Activated naive CD4-positive, alpha-beta T cell treated with anti-CD3 and anti-CD28 coated beads for 36 hours (primary cell): Measurements from ENCODE around the gene NUDT3. TPM values are rescaled to one million over a fixed set of nuclear protein-coding genes. Genes with fewer than 3 reads are reported as not detected.
"Not testable (repeated sequence)": the region's sequence is repeated elsewhere in the genome, so short reads cannot be mapped to it uniquely, and the experiment has no call there.

Source experiments
- CTCF ChIA-PET: fragments of 350-600 bp; sonication (Branson Sonifier 250); formaldehyde crosslinking; loops from one replicate; lab custom pipeline; 2021; ENCODE audit warnings: antibody characterized with exemption; lab: Charles Lee
- DNase-seq: peaks from one replicate; pipeline ENCODE4 v3.0.0-alpha.2; 2020
- H3K27ac Mint-ChIP-seq: one replicate; pipeline ENCODE4 v1.8.0; 2021; ENCODE audit warnings: mild to moderate bottlenecking, mixed read lengths
- H3K27me3 Mint-ChIP-seq: one replicate; pipeline ENCODE4 v1.8.0; 2021; ENCODE audit warnings: low read depth, mixed read lengths
- H3K36me3 Mint-ChIP-seq: one replicate; pipeline ENCODE4 v1.8.0; 2021; ENCODE audit warnings: low read depth, mixed read lengths
- H3K4me1 Mint-ChIP-seq: one replicate; pipeline ENCODE4 v1.8.0; 2021; ENCODE audit warnings: low read depth, mixed read lengths
- H3K4me3 Mint-ChIP-seq: one replicate; pipeline ENCODE4 v1.8.0; 2021; ENCODE audit warnings: mild to moderate bottlenecking, moderate library complexity, mixed read lengths
- H3K9me3 Mint-ChIP-seq: one replicate; pipeline ENCODE4 v1.8.0; 2021; ENCODE audit warnings: mixed read lengths
- intact Hi-C: fragments of 100-400 bp; cut with micrococcal nuclease; formaldehyde crosslinking; loops from one replicate; pipeline ENCODE4 v1.15.1; 2023
- total RNA-seq, 2 experiments: library from RNA; stranded (reverse); gene quantifications; one replicate each; pipeline ENCODE4 v1.2.3, GENCODE V29; 2021

The NUDT3 gene
- total RNA-seq, 2 experiments from 2014 or later: 14.0 to 14.3 TPM

DNA sequence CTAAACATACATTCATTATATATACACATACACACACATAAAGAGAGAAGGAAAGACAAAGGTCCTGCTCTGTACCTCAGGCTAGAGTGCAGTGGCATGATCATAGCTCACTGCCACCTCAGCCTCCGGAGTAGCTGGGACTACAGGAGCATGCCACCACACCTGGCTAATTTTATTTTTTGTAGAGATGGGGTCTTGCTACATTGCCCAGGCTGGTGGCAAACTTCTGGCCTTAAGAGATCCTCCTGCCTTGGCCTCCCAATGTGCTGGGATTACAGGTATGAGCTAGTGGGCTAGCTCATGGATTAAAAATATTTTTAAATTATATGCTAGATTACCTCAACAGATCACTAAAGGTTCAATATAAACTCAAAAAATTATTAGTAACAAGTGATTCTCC, 30.3 kb downstream of the NUDT3 start:
- intact Hi-C loops: no loop called here
- Mint-ChIP-seq H3K36me3 (no peaks in the 10 kb centered on the region), H3K4me1 (peaks cover 42% of the 10 kb centered on the region), H3K9me3 (no peaks in the 10 kb centered on the region), H3K27ac (no peak overlapping the region), H3K27me3 (no peaks in the 10 kb centered on the region), H3K4me3 (no peak overlapping the region)
- DNase-seq: no peak
- CTCF ChIA-PET: interaction anchor here (1.5 kb wide), 1 partner anchor 113 kb away, joined by 4 read pairs; no protein-coding TSS in a partner anchor

DNA sequence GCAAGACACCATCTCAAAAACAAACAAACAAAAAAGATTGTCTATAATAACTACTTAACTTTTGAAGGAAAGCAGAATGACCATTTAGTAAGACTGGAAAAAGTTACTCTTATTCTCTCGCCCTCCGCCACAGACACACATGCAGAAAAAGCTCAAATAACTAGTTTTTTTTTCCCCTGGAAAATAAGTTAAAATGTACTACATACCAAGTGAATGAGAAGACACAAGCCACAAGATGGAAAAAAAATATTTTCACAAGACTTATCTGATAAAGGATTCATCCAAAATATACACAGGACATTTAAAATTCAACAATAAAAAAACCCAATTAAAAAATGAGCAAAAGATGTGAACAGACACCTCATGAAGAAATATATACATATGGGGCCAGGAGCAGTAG, 31.9 kb downstream of the NUDT3 start:
- CTCF ChIA-PET: interaction anchor here (0.6 kb wide), 1 partner anchor 196 kb away, joined by 4 read pairs; no protein-coding TSS in a partner anchor
- no peak for DNase-seq
- Mint-ChIP-seq H3K4me3 (no peak overlapping the region), H3K9me3 (no peaks in the 10 kb centered on the region), H3K4me1 (peaks cover 39% of the 10 kb centered on the region), H3K36me3 (no peaks in the 10 kb centered on the region), H3K27me3 (no peaks in the 10 kb centered on the region), H3K27ac (no peak overlapping the region)
- intact Hi-C loops: no loop called here

DNA sequence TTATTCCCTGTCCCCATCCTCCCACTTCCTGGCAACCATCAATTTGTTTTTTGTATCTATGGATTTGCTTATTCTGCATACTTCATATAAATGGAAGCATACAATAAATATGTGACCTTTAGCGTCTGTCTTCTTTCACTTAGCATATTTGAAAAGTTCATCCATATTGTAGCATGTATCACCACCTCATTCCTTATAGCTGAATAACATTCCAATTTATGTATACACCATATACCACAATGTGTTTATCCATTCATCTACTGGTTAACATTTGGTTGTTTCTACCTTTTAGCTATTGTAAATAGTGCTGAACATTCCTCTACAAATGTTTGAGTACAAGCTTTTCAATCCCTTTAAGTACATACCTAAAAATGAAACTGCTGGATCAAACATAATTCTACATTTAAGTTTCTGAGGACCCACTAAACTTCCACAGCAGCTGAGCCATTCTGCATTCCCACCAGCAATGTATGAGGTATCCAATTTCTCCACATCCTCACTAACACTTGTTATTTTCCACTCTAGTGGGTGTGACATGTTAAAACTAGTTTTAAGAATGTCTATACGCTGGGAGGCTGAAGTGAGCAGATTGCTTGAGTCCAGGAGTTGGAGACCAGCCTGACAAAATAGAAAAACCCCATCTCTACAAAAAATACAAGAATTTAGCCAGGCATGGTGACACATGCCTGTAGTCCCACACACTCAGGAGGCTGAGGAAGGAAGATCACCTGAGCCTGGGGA, 32.9 kb downstream of the NUDT3 start:
- CTCF ChIA-PET: no interaction called here
- Mint-ChIP-seq H3K4me1 (peaks cover 36% of the 10 kb centered on the region), H3K4me3 (no peak overlapping the region), H3K9me3 (no peaks in the 10 kb centered on the region), H3K36me3 (no peaks in the 10 kb centered on the region), H3K27ac (no peak overlapping the region), H3K27me3 (no peaks in the 10 kb centered on the region)
- DNase-seq: no peak
- intact Hi-C loops: no loop called here

DNA sequence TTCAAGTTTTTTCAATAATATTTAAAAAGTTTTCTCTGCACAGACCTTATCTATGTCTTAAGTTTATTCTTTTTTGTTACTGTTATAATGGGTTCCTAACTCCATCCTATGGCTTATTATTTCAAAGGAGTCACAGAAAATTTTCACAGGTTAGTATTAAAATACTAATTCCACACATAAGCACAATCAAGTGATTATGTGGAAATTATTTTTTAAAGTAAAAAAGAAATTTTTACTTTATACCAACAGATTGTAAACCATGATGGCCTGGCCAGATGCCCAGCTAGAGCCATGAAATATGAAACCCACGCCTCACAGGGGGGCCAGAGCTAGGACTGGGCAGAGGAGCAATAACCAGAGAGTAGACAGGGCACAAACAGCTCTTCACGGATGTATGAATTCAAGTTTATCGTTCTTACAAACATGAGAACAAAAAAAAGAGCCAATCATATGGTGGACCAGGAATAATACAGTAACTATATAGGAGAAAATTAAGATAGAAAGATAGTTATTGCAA, 34.0 kb downstream of the NUDT3 start:
- peaks cover 28% of the 10 kb centered on the region for H3K4me1 Mint-ChIP-seq
- H3K27me3 Mint-ChIP-seq: no peaks in the 10 kb centered on the region
- H3K27ac Mint-ChIP-seq: no peak overlapping the region
- CTCF ChIA-PET: no interaction called here
- no peaks in the 10 kb centered on the region for H3K36me3 Mint-ChIP-seq
- H3K4me3 Mint-ChIP-seq: no peak overlapping the region
- intact Hi-C loops: no loop called here
- DNase-seq: no peak
- no peaks in the 10 kb centered on the region for H3K9me3 Mint-ChIP-seq

DNA sequence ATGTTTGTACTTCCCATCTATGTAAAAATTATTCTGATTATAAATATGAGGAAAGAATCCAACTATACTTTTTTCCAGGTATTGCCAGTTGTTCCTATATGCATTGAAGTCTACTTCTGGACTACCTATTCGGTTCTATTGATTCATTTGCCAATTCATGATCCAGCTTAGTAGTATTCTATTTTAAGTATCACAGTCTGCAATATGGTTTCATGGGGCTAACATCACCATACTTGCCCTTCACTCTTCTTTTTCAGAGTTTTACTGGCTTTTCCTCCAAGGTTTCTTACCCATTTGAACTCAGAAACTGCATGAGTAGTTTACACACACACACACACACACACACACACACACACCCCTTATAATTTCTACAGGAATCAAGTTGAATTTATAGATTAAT, 34.5 kb downstream of the NUDT3 start:
- no peak for DNase-seq
- intact Hi-C loops: no loop called here
- Mint-ChIP-seq H3K36me3 (no peaks in the 10 kb centered on the region), H3K4me3 (no peak overlapping the region), H3K27ac (no peak overlapping the region), H3K4me1 (peaks cover 23% of the 10 kb centered on the region), H3K27me3 (no peaks in the 10 kb centered on the region), H3K9me3 (no peaks in the 10 kb centered on the region)
- CTCF ChIA-PET: no interaction called here

DNA sequence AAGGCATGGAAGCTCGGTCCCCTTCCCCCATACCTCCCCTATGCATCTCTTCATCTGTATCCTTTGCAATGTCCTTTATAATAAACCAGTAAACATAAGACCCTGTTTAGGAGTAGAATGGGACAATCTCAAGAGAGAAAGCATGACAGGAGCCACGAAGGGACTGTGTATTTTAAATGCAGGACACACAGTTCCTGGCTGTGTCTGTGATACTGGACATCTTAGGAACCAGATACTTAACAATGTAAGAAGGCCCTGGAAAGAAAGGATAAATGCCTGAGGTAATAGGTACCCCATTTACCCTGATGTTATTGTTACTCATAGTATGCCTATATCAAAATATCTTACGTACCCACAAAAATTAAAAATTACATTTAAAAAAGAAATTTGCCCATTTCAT, 36.6 kb downstream of the NUDT3 start:
- no peak overlapping the region for H3K27ac Mint-ChIP-seq
- CTCF ChIA-PET: no interaction called here
- no peaks in the 10 kb centered on the region for H3K27me3 Mint-ChIP-seq
- no peak overlapping the region for H3K4me3 Mint-ChIP-seq
- H3K36me3 Mint-ChIP-seq: no peaks in the 10 kb centered on the region
- intact Hi-C loops: no loop called here
- DNase-seq: no peak
- peaks cover 13% of the 10 kb centered on the region for H3K4me1 Mint-ChIP-seq
- no peaks in the 10 kb centered on the region for H3K9me3 Mint-ChIP-seq

DNA sequence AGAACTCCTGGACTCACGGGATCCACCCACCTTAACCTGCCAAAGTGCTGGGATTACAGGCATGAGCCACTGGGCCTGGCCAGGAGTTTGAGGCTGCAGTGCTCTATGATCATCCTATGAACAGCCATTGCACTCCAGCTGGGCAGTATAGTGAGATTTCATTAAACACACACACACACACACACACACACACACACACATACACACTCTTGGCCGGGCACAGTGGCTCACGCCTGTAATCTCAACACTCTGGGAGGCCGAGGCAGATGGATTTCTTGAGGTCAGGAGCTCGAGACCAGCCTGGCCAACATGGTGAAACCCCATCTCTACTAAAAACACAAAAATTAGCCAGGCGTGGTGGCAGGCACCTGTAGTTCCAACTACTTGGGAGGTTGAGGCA, 38.2 kb downstream of the NUDT3 start:
- H3K27me3 Mint-ChIP-seq, intact Hi-C loops, H3K4me3 Mint-ChIP-seq, CTCF ChIA-PET, DNase-seq, H3K4me1 Mint-ChIP-seq, H3K9me3 Mint-ChIP-seq, H3K27ac Mint-ChIP-seq, H3K36me3 Mint-ChIP-seq: not testable (repeated sequence)

DNA sequence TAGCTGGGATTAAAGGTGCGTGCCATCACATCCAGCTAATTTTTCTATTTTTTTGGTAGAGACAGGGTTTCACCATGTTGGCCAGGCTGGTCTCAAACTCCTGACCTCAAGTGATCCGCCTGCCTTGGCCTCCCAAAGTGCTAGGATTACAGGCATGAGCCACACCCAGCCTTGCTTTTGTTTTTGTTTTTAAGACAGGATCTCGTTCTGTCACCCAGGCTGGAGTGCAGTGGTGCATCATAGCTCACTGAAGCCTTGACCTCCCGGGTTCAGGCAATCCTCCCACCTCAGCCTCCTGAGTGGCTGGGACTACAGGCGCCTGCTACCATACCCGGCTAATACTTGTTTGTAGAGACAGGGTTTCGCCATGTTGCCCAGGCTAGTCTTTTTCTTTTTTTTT, 38.9 kb downstream of the NUDT3 start:
- H3K27ac Mint-ChIP-seq, intact Hi-C loops, H3K27me3 Mint-ChIP-seq, H3K9me3 Mint-ChIP-seq, H3K4me1 Mint-ChIP-seq, H3K4me3 Mint-ChIP-seq, H3K36me3 Mint-ChIP-seq, DNase-seq: not testable (repeated sequence)
- CTCF ChIA-PET: interaction anchor here (0.6 kb wide), 1 partner anchor 350 kb away, joined by 5 read pairs; no protein-coding TSS in a partner anchor

DNA sequence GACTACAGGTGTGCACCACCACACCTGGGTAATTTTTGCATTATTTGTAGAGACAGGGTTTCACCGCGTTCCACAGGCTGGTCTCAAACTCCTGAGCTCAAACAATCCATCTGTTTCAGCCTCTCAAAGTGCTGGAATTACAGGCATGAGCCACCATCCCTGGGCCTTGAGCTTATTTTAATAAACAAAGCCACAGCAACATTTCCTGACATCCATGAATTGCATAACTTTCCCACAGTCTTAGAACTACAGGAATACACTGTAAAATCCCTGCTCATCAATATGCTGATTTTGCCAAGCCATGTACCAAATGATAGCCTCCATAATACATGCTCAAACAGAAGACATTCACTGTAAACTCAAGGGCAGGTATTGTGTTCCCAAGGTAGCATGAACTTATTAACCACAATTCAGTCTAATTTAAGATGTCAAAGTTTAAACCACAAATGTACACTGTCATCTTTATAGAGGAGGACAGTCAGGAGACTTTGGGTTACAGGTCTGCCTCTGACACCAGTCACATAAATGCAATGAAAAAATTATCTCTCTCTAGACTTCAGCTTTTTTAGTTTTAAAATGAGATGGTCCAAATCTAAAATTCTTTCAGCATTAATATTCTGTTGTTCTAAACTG, 40.0 kb downstream of the NUDT3 start:
- intact Hi-C loops: no loop called here
- H3K27ac Mint-ChIP-seq: no peak overlapping the region
- H3K4me3 Mint-ChIP-seq: no peak overlapping the region
- peaks cover 2% of the 10 kb centered on the region for H3K4me1 Mint-ChIP-seq
- H3K36me3 Mint-ChIP-seq: peaks cover 2% of the 10 kb centered on the region
- H3K27me3 Mint-ChIP-seq: no peaks in the 10 kb centered on the region
- no peaks in the 10 kb centered on the region for H3K9me3 Mint-ChIP-seq
- CTCF ChIA-PET: no interaction called here
- no peak for DNase-seq

DNA sequence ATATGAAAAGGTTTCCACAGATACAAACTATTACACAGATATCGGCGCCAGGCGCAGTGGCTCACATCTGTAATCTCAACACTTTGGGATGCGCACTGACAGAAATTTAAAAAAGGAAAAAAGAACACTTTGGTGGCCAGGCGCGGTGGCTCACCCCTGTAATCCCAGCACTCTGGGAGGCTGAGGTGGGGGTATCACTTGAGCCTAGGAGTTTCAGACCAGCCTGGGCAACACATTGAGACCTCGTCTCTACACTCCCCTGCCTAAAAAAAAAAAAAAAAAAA, 41.6 kb downstream of the NUDT3 start:
- H3K27ac Mint-ChIP-seq: no peak overlapping the region
- H3K9me3 Mint-ChIP-seq: no peaks in the 10 kb centered on the region
- no peaks in the 10 kb centered on the region for H3K27me3 Mint-ChIP-seq
- no peak for DNase-seq
- peaks cover 2% of the 10 kb centered on the region for H3K4me1 Mint-ChIP-seq
- peaks cover 2% of the 10 kb centered on the region for H3K36me3 Mint-ChIP-seq
- intact Hi-C loops: no loop called here
- CTCF ChIA-PET: no interaction called here
- H3K4me3 Mint-ChIP-seq: no peak overlapping the region

DNA sequence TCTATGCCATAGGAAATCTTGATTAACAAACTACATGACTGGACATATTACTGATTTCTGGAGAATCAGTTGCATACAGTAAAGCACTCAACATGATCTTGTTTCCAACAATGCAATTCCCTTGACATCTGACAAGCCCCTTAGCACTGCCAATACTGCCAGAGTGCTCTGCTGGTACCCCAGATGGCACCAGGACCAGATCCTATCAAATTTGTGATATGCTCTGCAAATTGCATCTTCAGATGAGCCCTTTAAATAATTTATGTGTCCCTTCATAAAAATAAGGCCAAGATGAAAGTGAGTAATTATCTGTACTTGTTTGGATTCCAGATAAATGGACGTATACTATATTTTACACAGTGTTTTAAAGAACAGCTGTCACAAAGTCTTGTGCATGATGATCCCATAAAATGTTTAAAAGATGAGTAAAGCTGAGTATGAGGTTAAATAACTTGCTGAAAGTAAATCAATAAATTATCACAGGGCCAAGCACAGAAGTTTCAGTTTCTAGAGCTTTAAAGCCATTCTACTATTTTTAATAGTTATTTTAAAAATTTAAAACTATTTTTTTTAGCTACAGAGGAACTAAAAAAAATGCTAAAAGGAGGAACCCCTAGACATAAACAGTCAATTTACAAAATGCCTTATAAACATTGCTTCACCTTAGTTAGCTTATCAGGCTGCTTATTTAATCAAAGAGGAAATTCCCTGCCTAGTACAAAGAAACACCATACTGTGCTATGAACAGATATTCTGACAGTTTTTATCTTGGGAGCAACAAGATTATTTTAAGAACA, 42.1 kb downstream of the NUDT3 start:
- DNase-seq: no peak
- CTCF ChIA-PET: no interaction called here
- intact Hi-C loops: no loop called here
- H3K4me3 Mint-ChIP-seq: no peak overlapping the region
- no peak overlapping the region for H3K27ac Mint-ChIP-seq
- H3K9me3 Mint-ChIP-seq: no peaks in the 10 kb centered on the region
- peaks cover 2% of the 10 kb centered on the region for H3K4me1 Mint-ChIP-seq
- H3K27me3 Mint-ChIP-seq: no peaks in the 10 kb centered on the region
- peaks cover 2% of the 10 kb centered on the region for H3K36me3 Mint-ChIP-seq

DNA sequence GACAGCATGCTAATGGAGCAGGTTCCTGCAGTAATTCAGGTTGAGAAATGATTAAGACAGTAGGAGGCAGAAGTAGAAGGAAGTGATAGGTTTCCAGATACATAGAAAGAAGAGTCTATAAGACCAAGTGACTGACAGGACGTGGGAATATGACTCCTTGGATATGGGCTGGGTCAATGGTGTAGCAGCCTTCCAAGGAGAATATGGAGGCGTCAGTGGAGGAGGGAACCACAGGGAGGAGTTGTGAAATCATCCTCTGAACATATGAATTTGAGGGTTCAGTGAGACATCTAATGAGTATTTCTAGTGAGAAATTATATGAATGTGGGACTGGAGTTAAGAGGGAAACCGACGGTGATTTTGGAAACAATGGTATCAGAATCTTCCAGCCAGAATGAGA, 43.3 kb downstream of the NUDT3 start:
- DNase-seq: no peak
- peaks cover 2% of the 10 kb centered on the region for H3K36me3 Mint-ChIP-seq
- H3K27me3 Mint-ChIP-seq: no peaks in the 10 kb centered on the region
- CTCF ChIA-PET: no interaction called here
- H3K4me3 Mint-ChIP-seq: no peak overlapping the region
- intact Hi-C loops: no loop called here
- no peaks in the 10 kb centered on the region for H3K9me3 Mint-ChIP-seq
- peaks cover 7% of the 10 kb centered on the region for H3K4me1 Mint-ChIP-seq
- H3K27ac Mint-ChIP-seq: no peak overlapping the region
